ENCODE measurements around the gene GRHPR. TPM values are rescaled to one million over a fixed set of nuclear protein-coding genes. Genes with fewer than 3 reads are reported as not detected.

GRHPR gene
- total RNA-seq, 1 donor from 2014 or later: 91.6 TPM

DNA sequence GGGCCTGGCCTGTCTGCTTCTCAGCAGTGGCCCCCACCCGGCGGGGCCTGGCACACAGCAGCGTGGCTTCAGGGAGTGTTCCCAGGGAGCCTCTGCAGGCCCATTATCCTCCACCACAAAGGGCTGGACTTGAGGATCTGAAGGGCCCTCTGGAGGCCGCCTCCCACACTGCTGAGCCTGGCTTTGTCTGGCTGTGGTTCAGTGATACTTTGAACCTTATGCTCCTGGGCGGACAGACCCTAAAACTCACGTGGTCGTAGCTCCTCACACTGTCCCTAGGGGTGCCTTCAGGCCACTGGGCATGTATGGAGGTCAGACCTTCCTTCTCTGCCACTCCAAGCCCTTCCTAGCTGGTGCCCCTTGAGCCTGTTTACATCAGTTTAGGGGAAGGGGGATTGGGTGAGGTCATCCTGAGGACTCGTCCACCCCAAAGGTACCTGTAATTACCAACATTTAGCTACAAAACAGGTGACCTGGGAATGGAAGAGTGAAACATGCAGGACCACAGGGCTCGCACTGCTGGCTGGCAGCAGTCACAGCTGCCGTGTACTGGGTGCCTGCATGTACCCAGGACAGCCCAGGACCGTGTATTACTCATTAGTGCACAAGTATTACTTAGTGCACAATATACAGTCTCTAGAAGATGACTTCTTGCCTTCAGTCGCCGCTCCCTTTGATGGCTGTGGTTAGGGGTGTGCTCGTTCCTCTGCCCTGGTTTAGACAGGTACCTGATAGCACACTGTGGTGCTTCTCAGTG is 8.5 kb downstream of the GRHPR start:
- H3K4me3 ChIP-seq (ENCODE audit: low read depth, low read length): no peak overlapping the region
- H3K27me3 ChIP-seq (ENCODE audit: control insufficient read depth, insufficient read depth, low read length): no peaks in the 10 kb centered on the region
- H3K36me3 ChIP-seq (ENCODE audit: control insufficient read depth, insufficient read depth, low read length): peaks cover 25% of the 10 kb centered on the region
- FAIRE-seq: no peak
- DNase-seq (ENCODE audit: low read depth): no peak
- TF ChIP-seq, protein P1, sequence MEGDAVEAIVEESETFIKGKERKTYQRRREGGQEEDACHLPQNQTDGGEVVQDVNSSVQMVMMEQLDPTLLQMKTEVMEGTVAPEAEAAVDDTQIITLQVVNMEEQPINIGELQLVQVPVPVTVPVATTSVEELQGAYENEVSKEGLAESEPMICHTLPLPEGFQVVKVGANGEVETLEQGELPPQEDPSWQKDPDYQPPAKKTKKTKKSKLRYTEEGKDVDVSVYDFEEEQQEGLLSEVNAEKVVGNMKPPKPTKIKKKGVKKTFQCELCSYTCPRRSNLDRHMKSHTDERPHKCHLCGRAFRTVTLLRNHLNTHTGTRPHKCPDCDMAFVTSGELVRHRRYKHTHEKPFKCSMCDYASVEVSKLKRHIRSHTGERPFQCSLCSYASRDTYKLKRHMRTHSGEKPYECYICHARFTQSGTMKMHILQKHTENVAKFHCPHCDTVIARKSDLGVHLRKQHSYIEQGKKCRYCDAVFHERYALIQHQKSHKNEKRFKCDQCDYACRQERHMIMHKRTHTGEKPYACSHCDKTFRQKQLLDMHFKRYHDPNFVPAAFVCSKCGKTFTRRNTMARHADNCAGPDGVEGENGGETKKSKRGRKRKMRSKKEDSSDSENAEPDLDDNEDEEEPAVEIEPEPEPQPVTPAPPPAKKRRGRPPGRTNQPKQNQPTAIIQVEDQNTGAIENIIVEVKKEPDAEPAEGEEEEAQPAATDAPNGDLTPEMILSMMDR (IDR thresholded peaks at IDR 0.05; ENCODE audit: insufficient read depth, low read length, severe bottlenecking): no peak

DNA sequence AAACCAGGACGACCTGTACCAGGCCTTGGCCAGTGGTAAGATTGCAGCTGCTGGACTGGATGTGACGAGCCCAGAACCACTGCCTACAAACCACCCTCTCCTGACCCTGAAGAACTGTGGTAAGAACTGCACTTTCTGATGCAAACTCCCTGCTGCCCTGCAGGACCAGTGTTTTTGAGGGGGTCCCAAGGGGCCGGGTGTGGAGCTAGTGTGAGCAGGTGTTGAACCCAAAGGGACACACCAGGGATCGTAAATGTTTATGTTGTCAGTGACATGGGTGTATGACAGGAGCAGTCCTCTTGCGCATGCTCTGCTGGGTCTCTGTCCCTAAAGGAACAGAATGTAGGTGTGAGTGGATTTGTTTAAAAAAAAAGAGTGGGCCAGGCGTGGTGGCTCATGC is 9.5 kb downstream of the GRHPR start:
- no peaks in the 10 kb centered on the region for H3K27me3 ChIP-seq (ENCODE audit: control insufficient read depth, insufficient read depth, low read length)
- TF ChIP-seq, protein P1 (IDR thresholded peaks at IDR 0.05; ENCODE audit: insufficient read depth, low read length, severe bottlenecking): no peak
- DNase-seq (ENCODE audit: low read depth) (no peak), FAIRE-seq (no peak)
- H3K36me3 ChIP-seq (ENCODE audit: control insufficient read depth, insufficient read depth, low read length): peaks cover 19% of the 10 kb centered on the region
- no peak overlapping the region for H3K4me3 ChIP-seq (ENCODE audit: low read depth, low read length)

DNA sequence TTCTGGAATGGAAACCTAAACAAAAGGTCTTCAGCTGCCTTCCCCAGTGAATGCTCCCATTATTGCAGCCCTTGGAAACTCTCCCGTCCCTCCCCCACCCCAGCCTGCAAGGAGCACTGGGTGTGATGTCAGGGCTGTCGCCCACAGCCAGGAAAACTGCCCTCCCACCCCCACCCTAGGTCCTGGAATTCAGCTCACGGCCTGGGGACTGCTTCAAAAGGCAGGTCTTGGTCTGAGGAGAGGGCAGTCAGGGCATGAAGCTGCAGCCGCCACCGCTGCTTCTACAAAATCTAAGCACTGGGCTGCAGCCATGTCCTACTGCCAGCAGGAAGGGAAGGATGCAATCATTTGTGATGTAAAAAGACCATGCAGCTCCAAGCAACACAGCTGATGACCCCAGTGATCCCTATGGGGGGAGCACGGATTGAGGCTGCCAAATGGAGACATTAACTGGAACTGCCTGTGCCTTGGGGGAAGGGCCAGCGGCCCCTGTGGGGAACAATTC is 11.4 kb downstream of the GRHPR start:
- no peak for FAIRE-seq
- TF ChIP-seq, protein P1 (IDR thresholded peaks at IDR 0.05; ENCODE audit: insufficient read depth, low read length, severe bottlenecking): no peak
- H3K27me3 ChIP-seq (ENCODE audit: control insufficient read depth, insufficient read depth, low read length): no peaks in the 10 kb centered on the region
- peaks cover 19% of the 10 kb centered on the region for H3K36me3 ChIP-seq (ENCODE audit: control insufficient read depth, insufficient read depth, low read length)
- no peak for DNase-seq (ENCODE audit: low read depth)
- no peak overlapping the region for H3K4me3 ChIP-seq (ENCODE audit: low read depth, low read length)

DNA sequence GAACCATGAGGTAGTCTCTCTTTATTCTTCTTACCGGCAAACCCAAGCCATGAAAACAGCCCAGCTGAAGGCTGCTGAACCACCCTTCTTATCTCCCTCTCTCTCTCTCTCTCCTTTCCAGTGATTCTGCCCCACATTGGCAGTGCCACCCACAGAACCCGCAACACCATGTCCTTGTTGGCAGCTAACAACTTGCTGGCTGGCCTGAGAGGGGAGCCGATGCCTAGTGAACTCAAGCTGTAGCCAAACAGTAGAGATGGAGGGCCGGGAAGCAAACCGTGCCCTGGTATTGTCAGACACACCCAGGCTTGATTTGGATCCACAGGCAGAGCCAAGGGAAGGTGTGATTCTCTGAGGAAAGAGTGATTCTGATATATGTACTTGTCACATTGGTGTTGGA is 14.0 kb downstream of the GRHPR start:
- TF ChIP-seq, protein P1 (IDR thresholded peaks at IDR 0.05; ENCODE audit: insufficient read depth, low read length, severe bottlenecking): no peak
- H3K4me3 ChIP-seq (ENCODE audit: low read depth, low read length): no peak overlapping the region
- no peak for FAIRE-seq
- no peak for DNase-seq (ENCODE audit: low read depth)
- H3K36me3 ChIP-seq (ENCODE audit: control insufficient read depth, insufficient read depth, low read length): peaks cover 25% of the 10 kb centered on the region
- H3K27me3 ChIP-seq (ENCODE audit: control insufficient read depth, insufficient read depth, low read length): no peaks in the 10 kb centered on the region

DNA sequence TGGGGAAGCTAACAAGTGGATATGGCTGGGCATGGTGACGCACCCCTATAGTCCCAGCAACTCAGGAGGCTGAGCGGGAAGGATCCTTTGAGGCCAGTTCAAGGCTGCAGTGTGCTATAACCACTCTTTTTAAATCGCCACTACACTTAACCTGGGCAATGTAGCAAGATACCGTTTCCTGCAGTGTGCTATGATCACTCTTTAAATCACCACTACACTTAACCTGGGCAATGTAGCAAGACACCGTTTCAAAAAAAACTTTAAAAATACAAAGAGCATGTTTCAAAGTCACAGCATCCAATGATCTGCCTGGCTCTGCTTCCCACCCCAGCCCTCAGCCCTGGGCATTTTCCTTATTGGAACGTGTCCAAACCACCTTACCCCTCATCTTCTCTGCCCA is 14.5 kb downstream of the GRHPR start:
- H3K36me3 ChIP-seq (ENCODE audit: control insufficient read depth, insufficient read depth, low read length): peaks cover 26% of the 10 kb centered on the region
- FAIRE-seq: no peak
- TF ChIP-seq, protein P1 (IDR thresholded peaks at IDR 0.05; ENCODE audit: insufficient read depth, low read length, severe bottlenecking): no peak

More for the DNA sequence above, 14.5 kb downstream of the GRHPR start:
- Histone ChIP-seq H3K27me3 (ENCODE audit: control insufficient read depth, insufficient read depth, low read length) (no peaks in the 10 kb centered on the region), H3K4me3 (ENCODE audit: low read depth, low read length) (no peak overlapping the region)
- DNase-seq (ENCODE audit: low read depth): no peak

Data from bronchial epithelial cell (primary cell).